Activated naive CD8-positive, alpha-beta T cell (primary cell): ENCODE measurements around the gene GRWD1.
A peak's percentile ranks its signal among the peaks of the same experiment; 100 is the strongest.
"Not testable (repeated sequence)": the region's sequence is repeated elsewhere in the genome, so short reads cannot be mapped to it uniquely, and the experiment has no call there.

Source experiments
- H3K27ac Mint-ChIP-seq: one replicate; pipeline ENCODE4 v1.8.0; 2021; ENCODE audit warnings: mixed read lengths
- H3K27me3 Mint-ChIP-seq: one replicate; pipeline ENCODE4 v1.8.0; 2021; ENCODE audit warnings: mixed read lengths
- H3K36me3 Mint-ChIP-seq: one replicate; pipeline ENCODE4 v1.8.0; 2021; ENCODE audit warnings: mixed read lengths
- H3K4me1 Mint-ChIP-seq: one replicate; pipeline ENCODE4 v1.8.0; 2021; ENCODE audit warnings: low read depth, mixed read lengths
- H3K4me3 Mint-ChIP-seq: one replicate; pipeline ENCODE4 v1.8.0; 2021; ENCODE audit warnings: mild to moderate bottlenecking, mixed read lengths
- H3K9me3 Mint-ChIP-seq: one replicate; pipeline ENCODE4 v1.8.0; 2021; ENCODE audit warnings: low read depth, mixed read lengths

GRWD1 gene

DNA sequence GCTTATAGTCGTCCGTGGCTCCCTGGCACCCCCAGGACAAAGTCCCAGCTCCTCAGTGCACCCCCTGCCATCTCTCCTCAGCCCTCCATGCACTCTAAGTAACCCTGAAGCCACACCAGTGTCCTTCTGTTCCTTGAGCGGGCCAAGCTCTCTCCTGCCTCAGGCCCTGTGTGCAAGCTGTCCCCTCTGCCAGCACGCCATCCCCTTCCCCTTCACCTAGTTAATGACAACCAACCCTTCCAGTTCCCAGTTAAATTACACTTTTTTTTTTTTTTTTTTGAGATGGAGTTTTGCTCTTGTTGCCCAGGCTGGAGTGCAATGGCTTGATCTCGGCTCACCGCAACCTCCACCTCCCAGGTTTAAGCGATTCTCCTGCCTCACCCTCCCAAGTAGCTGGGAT is 42.7 kb downstream of the GRWD1 start:
- H3K9me3 Mint-ChIP-seq, H3K36me3 Mint-ChIP-seq, H3K4me3 Mint-ChIP-seq, H3K27me3 Mint-ChIP-seq, H3K27ac Mint-ChIP-seq: not testable (repeated sequence)
- H3K4me1 Mint-ChIP-seq: peaks cover 26% of the 10 kb centered on the region

DNA sequence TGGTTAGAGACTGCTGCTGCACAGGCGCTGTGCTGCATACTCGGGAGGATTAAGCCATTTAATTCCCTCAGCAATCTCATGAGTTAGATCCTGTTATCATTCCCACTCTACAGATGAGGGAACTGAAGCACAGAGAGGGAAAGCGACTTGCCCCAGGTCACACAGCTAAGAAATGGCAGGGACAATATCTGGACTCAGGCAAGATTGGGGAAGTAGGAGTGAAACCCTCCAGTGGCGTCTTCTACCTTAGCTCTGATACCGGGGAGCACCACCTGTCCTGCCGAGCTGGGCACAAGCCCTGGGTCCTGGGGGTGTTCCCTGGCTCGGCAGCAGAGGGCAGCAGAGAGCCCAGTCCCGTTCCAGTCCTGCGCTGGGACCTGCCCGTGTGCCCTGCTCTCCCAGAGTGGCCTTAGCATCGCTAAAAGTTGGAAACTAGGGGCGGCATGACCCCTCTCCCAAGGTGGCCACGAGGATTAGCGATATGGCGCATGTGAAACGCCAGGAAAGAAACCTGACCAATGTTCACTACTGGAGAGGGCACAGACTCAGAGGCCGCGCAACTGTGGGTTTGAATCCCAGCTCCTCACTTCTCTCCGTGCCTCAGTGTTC is 43.9 kb downstream of the GRWD1 start:
- no peak overlapping the region for H3K27ac Mint-ChIP-seq
- peaks cover under 1% of the 10 kb centered on the region for H3K27me3 Mint-ChIP-seq
- no peaks in the 10 kb centered on the region for H3K9me3 Mint-ChIP-seq
- H3K4me1 Mint-ChIP-seq: peaks cover 32% of the 10 kb centered on the region
- no peaks in the 10 kb centered on the region for H3K36me3 Mint-ChIP-seq
- H3K4me3 Mint-ChIP-seq: no peak overlapping the region

DNA sequence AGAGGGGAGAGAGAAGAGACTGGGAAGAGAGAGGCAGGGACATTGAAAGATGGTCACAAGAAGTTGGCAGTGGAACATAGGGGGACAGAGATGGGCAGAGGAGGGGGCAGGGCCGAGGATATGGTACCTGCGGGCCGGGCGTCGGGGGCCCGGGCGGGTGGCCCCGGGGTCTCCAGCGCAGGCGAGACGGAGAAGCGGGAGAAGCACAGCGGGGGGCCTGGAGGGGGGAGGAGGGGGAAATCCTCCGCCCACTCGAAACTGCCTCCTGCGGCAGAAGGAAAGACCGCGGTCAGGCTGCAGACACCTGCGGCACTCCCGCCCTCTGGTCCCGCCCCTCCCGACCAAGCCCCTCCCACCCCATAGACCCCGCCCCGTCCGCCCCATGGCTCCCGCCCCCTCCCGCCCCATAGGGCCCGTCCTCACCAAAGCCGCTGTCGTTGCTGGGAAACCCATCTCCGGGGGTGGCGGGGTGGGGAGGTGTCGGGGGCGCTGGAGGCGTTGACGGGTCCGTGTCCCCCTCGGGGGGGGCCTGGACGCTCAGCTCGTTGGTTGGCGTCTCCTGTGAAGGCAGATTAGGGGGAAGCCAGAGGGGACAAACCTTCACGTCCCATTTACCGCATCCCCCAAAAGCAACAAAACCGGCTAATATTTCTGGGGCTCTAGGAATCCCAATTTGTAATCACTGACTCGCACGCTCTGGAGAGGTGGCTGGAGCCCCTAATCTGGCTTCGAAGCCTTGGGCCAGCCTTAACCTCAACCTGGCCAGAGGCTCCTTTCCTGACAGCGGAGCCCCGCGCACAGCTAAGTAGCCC is 45.4 kb downstream of the GRWD1 start:
- H3K4me3 Mint-ChIP-seq: peak overlapping the region; percentile 40
- H3K36me3 Mint-ChIP-seq: no peaks in the 10 kb centered on the region
- no peak overlapping the region for H3K27ac Mint-ChIP-seq
- H3K4me1 Mint-ChIP-seq: peaks cover 34% of the 10 kb centered on the region
- H3K9me3 Mint-ChIP-seq: no peaks in the 10 kb centered on the region
- H3K27me3 Mint-ChIP-seq: peaks cover 2% of the 10 kb centered on the region

DNA sequence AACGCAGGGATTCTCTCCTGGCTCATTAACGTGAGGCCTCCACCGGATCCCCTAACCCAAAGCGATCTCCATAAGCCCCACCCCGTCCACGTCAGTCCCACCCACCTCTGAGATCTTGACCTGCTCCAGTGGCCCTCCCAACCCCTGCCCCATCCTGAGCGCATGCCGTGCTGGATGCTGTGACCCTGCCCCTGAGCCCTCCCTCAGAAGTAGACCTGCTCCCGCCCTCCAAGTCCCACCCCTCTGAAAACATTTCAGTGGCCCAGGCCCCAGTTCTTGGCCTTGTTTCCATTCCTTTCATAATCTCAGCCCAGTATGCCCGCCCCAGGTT is 46.0 kb downstream of the GRWD1 start:
- Mint-ChIP-seq H3K4me3 (peak overlapping the region; percentile 68), H3K27me3 (peaks cover 2% of the 10 kb centered on the region), H3K9me3 (no peaks in the 10 kb centered on the region), H3K4me1 (peaks cover 34% of the 10 kb centered on the region), H3K36me3 (no peaks in the 10 kb centered on the region), H3K27ac (no peak overlapping the region)

DNA sequence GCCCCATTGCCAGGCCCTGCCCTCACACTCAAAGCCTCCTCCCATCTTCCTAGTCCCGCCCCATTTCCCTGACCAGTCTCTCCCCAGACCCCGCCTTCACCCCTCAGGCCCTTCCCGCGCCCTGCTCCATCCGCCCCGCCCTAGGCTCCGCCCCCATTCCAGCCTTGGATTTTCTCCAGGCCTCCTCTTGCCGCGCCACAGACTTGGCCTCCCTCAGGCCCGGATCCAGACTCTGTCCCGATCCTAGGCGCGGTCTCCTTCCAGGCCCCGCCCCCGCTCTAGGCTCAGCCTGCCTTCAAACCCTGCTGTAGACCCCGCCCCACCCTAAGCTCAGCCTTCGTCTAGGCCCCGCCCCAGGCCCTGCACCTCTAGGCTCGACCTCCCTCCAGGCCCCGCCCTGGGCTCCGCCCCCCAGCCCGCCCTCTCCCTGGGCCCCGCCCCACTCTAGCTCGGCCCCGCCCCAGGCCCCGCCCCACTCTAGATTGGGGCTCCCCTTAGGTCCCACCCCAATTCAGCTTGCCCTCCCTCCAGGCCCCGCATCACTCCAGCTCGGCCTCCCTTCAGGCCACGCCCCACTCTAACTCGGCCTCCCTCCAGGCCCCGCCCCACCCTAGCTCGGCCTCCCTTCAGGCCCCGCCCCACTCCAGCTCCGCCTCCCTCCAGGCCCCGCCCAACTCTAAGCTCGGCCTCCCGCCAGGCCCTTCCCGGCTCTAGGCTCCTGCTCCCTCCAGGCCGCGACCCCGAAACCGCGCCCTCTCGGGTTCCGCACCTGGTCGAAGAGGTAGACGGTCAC is 47.3 kb downstream of the GRWD1 start:
- Mint-ChIP-seq H3K9me3 (no peaks in the 10 kb centered on the region), H3K27me3 (peaks cover 2% of the 10 kb centered on the region), H3K27ac (no peak overlapping the region), H3K36me3 (no peaks in the 10 kb centered on the region), H3K4me1 (peaks cover 34% of the 10 kb centered on the region), H3K4me3 (peak overlapping the region; percentile 68)

DNA sequence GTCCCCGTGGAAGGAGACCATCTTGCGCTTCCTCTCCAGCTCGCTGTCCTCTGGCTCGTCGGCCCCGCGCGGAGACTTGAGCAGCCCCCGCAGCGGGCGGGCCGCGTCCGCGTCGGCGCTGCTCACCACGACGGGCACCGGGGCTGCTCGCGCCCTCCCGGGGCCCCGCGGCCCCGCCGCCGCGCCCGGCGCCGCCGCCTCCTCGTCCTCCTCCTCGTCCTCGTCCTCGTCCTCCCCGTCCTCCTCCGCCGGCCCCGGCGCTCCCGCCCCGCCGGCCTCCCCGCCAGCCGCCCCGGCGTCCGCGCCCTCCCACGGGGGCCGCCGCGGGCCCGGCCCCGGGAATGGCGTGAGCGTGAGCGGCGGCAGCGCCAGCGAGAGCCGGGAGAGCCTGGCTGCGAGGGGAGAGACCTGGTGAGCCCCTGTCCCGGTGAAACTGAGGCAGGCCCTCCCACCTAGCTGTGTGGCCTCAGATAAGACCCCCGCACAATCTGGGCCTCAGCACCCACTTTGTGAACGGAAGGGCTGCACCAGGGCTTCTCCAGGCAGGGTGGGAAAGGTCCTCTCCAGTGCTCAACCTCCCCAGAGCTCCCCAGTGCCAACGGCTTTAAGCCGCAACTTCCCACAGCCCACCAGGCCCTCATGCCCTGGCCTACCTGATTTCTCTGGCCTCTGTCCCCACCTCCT is 48.1 kb downstream of the GRWD1 start:
- Mint-ChIP-seq H3K27ac (no peak overlapping the region), H3K27me3 (peaks cover 2% of the 10 kb centered on the region), H3K4me3 (peak overlapping the region; percentile 82), H3K36me3 (no peaks in the 10 kb centered on the region), H3K9me3 (no peaks in the 10 kb centered on the region), H3K4me1 (peaks cover 34% of the 10 kb centered on the region)

DNA sequence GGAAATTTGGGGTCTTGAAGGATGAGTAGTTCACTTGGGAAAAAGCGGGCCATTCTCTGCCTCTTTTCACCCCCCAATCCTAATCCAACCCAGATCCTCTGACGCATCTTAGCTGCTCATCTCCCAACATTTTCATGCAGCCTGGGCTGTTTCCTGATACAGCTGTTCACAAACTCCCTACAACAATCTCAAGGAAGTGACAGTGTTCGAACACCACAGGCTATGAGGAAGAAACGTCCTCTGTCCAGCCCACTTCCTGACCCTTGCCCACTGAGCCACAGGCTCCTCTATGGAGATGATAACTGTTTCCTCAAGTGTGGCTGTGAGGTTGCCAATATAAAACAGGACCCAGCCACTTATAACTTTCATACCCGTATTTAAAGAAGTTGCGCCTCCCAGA is 49.6 kb downstream of the GRWD1 start:
- no peaks in the 10 kb centered on the region for H3K9me3 Mint-ChIP-seq
- peak overlapping the region; percentile 46 for H3K4me3 Mint-ChIP-seq
- peaks cover 2% of the 10 kb centered on the region for H3K27me3 Mint-ChIP-seq
- peaks cover 34% of the 10 kb centered on the region for H3K4me1 Mint-ChIP-seq
- H3K36me3 Mint-ChIP-seq: no peaks in the 10 kb centered on the region
- no peak overlapping the region for H3K27ac Mint-ChIP-seq

DNA sequence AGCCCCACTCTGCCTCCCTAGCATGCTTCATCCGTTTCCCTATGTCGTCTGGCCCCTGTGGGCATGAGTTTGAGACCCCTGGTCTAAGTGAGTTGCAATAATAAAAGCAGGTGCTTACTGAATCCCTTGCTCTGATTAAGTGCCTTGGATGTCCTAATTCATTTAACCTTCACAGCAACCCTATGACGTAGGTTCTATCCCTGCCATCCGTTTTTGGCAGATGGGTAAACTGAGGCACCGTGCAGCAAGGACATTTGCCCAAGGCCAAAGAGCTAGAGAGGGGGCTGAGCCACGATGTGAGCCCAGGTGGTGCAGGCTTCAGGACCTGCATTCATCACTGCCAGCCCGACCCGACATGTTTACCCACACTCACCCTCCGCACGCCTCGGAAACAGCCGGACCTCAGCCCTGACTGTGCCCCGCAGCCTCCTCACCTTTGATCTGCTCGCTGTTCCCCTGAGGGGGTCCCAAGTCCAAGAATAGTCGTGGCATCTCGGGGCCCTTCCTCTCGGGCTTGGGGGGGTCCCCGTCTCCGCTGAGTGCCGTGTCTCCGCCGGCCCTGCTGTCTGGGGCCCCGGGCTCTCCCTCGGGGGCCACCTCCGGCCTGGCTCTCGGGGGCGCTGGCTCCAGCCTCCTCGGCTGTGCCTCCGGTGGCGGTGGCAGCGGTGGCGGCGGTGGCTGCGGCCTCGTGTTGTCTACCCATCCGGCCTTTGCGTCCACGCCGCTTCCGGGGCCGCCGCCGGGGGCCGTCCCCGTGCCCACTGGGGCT is 51.4 kb downstream of the GRWD1 start:
- peaks cover 2% of the 10 kb centered on the region for H3K27me3 Mint-ChIP-seq
- no peak overlapping the region for H3K27ac Mint-ChIP-seq
- H3K9me3 Mint-ChIP-seq: no peaks in the 10 kb centered on the region
- no peak overlapping the region for H3K4me3 Mint-ChIP-seq
- no peaks in the 10 kb centered on the region for H3K36me3 Mint-ChIP-seq
- H3K4me1 Mint-ChIP-seq: peaks cover 28% of the 10 kb centered on the region

DNA sequence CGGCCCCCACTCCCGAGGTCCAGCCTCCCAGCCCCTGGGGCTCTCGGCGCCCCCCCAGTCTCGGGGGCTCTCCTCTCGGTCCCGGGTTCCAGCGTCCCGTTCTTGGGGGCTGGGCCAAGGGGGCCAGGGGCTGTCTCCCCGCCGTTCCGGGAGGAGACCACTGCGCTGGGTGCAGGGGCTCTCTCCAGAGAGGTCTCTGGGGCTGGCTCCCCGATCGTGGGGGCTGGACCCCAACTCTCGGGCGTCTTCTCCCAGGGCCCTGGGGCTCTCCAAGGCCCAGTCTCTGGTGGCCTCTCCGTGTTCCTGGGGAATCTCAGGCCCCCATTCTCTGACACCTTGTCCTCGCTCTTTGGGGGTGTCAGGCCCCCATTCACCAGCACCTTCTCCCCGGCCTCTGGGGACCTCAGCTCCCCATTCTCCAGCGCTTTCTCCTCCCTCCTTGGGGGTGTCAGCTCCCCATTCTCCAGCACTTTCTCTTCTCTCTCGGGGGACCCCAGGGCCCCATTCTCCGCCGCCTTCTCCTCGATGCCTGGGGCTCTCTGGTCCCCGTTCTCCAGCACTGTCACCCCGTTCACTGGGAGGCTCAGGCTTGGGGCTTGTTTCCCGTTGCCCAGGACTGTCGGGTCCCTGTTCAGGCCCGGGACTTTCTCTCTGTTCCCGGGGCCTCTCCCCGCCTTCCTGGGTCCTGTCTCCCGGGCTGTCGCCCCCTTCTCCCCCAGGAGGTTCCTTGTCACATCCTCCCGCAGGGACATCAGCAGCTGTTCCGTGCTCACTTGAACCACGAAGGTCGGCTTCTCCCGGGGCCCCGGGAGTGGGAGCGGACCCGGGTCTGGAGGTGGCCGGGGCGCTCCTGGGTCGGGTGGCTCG is 52.2 kb downstream of the GRWD1 start:
- Mint-ChIP-seq H3K4me1 (peaks cover 20% of the 10 kb centered on the region), H3K9me3 (no peaks in the 10 kb centered on the region), H3K4me3 (no peak overlapping the region), H3K36me3 (no peaks in the 10 kb centered on the region), H3K27ac (no peak overlapping the region), H3K27me3 (peaks cover 2% of the 10 kb centered on the region)

DNA sequence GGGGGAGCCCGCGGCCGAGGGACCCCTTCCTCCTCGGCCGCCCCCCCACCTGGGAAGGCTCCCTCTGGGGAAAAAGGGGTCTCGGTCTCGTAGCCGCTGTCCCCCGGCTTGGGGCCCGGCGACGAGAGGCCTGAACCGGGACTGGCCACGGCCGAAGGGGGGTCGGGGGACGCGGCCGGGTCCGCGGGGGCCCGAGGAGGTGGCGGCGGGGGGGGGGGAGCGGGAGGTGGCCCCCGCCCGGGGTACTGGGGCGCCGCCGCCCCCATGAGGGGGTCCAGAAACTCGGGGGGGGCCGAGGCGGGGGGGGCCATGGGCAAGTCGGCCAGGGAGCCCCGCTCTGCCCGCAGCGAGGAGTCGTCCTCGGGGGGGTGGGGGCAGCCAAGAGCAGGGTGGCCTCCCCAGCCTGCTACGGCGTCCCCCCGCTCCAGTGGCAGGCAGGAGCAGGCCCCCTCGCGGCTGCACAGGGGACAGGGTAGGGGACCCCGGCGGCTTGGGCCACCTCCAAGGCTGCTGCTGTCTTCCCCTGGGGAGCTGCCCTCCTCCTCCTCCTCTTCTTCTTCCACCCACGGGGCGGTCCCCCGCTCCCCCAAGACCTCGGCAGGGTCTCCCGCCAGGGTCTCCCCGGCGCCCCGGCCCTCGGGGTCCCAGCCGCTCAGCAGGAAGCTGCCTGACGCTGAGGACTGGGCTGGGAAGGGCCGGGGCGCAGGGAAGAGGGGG is 53.0 kb downstream of the GRWD1 start:
- Mint-ChIP-seq H3K27ac (no peak overlapping the region), H3K9me3 (no peaks in the 10 kb centered on the region), H3K27me3 (peaks cover 2% of the 10 kb centered on the region), H3K36me3 (no peaks in the 10 kb centered on the region), H3K4me3 (no peak overlapping the region), H3K4me1 (peaks cover 20% of the 10 kb centered on the region)

DNA sequence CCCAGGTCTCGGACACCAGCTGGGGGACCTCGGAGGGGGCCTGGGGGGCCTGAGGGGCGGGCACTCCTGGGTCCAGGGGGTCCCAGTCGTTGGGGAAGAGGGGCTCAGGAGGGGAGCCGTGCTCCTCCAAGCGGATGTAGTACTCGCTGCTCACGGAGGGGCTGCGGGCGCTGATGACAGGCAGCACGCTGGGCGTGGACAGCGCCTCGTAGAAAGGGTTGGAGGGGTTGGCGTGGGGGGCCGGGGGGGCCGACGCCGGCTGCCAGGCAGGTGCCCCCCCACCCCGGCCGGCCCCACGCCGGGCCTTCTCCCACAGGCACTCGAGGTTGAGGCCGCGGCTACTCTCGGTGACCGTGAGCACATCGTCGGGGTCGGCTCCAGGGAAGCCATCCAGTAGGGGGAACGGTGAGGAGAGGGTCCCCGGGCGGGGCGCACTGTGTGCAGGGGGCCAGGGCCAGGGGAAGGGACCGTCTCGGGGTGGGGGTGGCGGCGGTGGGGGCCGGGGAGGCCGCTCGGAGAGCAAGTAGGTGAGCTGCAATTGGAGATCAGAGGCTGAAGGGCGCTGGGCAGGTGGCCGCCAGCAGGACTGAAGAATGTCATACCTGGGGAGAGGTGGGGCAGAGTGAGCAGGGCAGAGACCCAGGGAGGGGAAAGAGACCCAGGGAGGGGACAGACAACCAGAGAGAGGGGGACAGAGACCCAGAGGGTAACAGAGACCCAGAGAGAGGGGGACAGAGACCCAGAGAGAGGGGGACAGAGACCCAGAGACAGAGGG is 53.7 kb downstream of the GRWD1 start:
- H3K9me3 Mint-ChIP-seq: no peaks in the 10 kb centered on the region
- no peak overlapping the region for H3K4me3 Mint-ChIP-seq
- H3K4me1 Mint-ChIP-seq: peaks cover 16% of the 10 kb centered on the region
- H3K27ac Mint-ChIP-seq: no peak overlapping the region
- no peaks in the 10 kb centered on the region for H3K36me3 Mint-ChIP-seq
- H3K27me3 Mint-ChIP-seq: peaks cover 2% of the 10 kb centered on the region

DNA sequence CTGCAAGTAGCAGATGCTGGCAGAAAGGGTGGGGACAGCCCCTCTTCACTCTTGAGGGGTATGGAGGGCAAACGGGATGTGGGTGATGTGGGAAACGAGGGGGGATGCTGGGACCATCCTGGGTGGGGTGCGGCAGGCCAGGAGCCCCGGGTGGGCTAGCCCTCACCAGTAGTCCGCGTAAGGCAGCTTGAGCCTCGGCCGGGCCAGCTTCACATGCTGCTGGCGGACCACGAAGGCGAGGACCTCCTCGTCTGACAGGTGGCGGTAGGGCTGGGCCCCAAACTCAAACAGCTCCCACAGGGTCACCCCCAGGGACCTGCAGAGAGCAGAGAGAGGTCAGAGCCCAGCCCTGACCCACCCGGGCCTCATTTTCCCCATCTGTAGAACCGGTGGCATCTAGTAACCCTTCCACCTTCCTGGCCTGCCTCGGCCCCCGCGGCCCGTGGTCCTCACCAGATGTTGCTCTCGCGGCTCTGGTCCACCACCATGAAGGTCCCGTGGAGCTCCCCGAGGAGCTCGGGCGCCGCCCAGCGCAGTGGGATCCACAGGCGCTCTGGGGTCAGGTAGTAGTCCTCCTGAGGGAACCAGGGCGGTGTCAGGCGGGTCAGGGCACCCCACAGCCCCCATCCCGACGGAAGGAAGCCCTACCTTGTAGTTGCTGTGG is 55.2 kb downstream of the GRWD1 start:
- Mint-ChIP-seq H3K9me3 (no peaks in the 10 kb centered on the region), H3K4me3 (no peak overlapping the region), H3K4me1 (peaks cover 12% of the 10 kb centered on the region), H3K27me3 (no peaks in the 10 kb centered on the region), H3K27ac (no peak overlapping the region), H3K36me3 (no peaks in the 10 kb centered on the region)
